Astrocyte of the cerebellum (primary cell): ENCODE results near the gene LRRIQ4.
A peak's percentile ranks its signal among the peaks of the same experiment; 100 is the strongest.

ENCODE experiments used
- DNase-seq: peaks from one replicate; pipeline ENCODE4 v3.0.0-alpha.2; 2011; ENCODE audit warnings: low read depth
- H3K4me3 ChIP-seq: 2 replicates; pipeline ENCODE4 v1.5.1; 2011; ENCODE audit warnings: mild to moderate bottlenecking, low read depth, low read length, moderate library complexity
- in situ Hi-C: cut with HindIII; loops from 2 replicates; pipeline ENCODE4 v1.10.0; 2017; ENCODE audit warnings: low sequenced_read_pairs
- TF ChIP-seq, protein P1 (sequence below): IDR thresholded peaks from 2 replicates; pipeline ENCODE4 v1.5.1; 2012; ENCODE audit warnings: low read length, low read depth, moderate library complexity, mild to moderate bottlenecking; ENCODE audit errors: missing control alignments

LRRIQ4 gene

DNA sequence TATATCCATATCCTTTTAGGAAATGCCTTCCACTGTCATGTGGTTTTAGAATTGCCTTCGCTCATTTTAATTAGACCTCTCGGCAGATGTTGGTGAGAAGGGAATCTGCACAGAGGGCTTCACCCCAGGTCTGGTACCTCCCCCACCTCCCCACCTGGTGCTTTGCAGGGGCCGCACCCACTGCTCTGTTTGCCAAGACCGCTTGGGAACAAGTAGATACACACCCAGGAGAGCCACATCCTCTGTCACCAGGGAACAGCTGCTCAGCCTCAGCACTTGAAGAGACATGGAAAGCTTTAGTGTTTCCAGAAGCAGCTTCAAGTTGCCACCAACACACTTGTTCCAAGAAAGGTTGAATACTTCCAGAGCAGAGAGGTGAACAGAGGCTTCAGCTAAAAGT, 35.2 kb downstream of the LRRIQ4 start:
- in situ Hi-C loops, result no loop called here
- TF ChIP-seq, protein P1, sequence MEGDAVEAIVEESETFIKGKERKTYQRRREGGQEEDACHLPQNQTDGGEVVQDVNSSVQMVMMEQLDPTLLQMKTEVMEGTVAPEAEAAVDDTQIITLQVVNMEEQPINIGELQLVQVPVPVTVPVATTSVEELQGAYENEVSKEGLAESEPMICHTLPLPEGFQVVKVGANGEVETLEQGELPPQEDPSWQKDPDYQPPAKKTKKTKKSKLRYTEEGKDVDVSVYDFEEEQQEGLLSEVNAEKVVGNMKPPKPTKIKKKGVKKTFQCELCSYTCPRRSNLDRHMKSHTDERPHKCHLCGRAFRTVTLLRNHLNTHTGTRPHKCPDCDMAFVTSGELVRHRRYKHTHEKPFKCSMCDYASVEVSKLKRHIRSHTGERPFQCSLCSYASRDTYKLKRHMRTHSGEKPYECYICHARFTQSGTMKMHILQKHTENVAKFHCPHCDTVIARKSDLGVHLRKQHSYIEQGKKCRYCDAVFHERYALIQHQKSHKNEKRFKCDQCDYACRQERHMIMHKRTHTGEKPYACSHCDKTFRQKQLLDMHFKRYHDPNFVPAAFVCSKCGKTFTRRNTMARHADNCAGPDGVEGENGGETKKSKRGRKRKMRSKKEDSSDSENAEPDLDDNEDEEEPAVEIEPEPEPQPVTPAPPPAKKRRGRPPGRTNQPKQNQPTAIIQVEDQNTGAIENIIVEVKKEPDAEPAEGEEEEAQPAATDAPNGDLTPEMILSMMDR, result no peak
- no peak overlapping the region for H3K4me3 ChIP-seq
- no peak for DNase-seq

DNA sequence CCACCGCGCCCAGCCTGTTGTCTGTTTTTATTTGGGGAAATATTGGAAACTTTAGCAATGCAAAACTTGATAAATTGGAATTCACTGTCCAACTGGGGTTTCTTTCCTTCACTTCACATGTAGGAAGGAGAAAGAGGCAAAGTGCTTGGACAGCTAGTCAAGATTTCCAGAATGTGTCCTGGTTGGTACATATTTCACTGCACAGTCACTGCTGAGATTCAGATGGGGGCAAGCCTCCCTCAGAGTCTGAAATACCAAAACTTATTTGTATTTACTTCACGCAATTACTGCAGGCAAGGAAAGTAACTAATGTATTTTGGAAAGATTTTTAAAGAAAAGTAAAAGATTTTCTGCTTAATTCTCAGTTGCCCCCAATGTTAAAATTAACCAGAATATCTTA, 36.1 kb downstream of the LRRIQ4 start:
- DNase-seq, result no peak
- TF ChIP-seq, protein P1, result no peak
- H3K4me3 ChIP-seq, result no peak overlapping the region
- in situ Hi-C loops, result no loop called here

DNA sequence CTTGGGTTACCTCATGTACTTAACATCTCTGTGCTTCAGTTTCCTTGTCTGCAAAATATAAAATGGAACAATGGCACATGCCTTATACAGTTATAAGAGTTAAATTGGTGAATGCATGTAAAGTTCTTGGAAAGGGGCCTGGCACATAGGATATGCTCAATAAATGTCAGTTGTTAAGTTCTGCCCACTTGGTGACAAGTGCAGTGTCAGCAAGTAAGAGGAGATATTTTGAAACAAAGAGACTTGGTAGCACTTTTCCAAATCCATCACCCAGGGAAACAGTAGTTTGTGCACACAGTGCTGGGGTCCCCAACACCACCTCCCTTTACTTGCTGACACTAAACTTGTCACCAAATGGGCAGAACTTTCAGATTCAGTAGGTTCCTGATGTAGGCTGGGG, 37.9 kb downstream of the LRRIQ4 start:
- TF ChIP-seq, protein P1, result no peak
- no peak for DNase-seq
- H3K4me3 ChIP-seq, result no peak overlapping the region
- in situ Hi-C loops, result no loop called here

DNA sequence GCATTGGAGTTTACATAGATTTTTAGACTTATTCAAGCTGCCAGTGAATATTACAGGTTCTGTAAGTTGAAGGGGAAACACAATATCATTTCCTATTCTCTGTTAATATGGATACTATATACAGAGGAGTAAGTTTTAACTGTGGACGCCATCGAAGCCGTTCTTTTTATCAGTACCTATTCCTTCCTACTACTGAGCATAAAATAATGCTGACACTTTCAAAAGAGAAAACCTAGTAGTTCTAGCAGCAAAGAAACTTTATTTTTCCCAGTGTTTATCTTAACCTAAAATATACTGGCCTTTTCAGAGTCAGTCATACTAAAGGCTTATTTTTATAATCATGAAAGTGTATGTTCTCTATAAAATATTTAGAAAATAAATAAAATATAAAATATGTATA, 42.8 kb downstream of the LRRIQ4 start:
- TF ChIP-seq, protein P1, result no peak

DNA sequence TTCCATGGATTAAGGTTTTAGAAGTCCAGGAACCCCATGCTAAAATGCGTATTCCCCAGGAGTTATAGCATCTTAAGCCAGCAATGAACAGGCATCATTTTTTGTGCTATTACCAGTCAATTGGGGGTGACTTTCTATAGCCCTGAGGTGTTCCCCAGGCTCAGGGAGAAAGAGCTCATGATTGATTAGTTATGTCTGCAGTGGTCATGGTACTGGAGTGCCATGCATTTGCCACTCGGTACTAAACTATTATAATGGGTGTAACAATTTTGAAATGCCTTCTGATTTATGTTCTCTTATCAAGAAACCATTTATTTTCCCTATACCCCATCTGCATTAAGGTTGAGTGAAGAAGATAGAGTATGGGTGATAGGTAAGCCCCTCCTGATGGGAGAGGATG, 45.1 kb downstream of the LRRIQ4 start:
- H3K4me3 ChIP-seq, result no peak overlapping the region
- DNase-seq, result no peak
- TF ChIP-seq, protein P1, result no peak
- in situ Hi-C loops, result no loop called here

More for the DNA sequence above, 42.8 kb downstream of the LRRIQ4 start:
- DNase-seq, result no peak
- H3K4me3 ChIP-seq, result no peak overlapping the region
- in situ Hi-C loops, result no loop called here

DNA sequence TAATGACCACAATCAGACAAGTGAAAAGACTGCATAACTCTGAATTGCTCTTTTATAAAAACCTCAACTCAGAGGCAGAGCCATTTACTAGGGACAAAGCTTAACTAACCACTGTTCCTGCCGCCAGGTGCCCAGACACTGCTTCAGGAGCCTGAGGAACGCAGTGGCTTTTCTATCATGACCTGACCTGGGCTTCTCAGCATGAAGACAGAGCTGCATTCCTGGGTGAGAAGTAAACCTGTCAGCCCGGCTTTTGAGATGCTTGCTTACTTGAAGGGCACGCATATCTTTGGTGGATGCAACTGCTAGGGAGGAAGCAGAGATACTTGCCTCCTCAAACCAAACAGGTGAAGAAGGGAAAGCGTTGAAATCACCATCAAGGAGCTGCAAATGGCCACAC, 49.2 kb downstream of the LRRIQ4 start:
- no peak for DNase-seq
- TF ChIP-seq, protein P1, result no peak
- in situ Hi-C loops, result no loop called here
- H3K4me3 ChIP-seq, result no peak overlapping the region

DNA sequence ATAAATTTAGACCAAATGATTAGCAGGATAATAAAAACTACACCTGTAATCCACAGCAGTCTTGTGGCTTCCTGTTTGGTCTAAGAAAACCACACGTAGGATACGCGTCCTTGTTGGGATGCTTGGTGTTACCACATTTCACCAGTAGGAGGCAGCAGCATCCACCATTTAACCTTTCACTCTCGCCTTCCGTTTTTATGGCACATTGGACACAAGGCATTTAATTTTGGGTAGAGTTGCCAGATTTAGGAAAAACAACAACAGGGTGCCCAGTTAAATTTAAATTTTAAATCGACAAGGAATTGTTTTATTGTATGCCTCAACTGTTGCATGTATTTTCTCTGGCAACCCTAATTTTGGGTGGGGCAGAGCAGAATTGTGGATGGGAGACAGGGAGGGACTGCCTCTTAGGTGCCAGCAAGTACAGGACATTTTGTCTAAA, 50.8 kb downstream of the LRRIQ4 start:
- in situ Hi-C loops, result no loop called here
- TF ChIP-seq, protein P1, result peak; percentile 90
- DNase-seq, result peak; percentile 67

More for the DNA sequence above, 50.8 kb downstream of the LRRIQ4 start:
- no peak overlapping the region for H3K4me3 ChIP-seq
